ENCODE data around the gene KSR2. TPM values are rescaled to one million over a fixed set of nuclear protein-coding genes. Genes with fewer than 3 reads are reported as not detected.

The KSR2 gene
- total RNA-seq, 1 experiment from 2014 or later: 2.0 TPM

DNA sequence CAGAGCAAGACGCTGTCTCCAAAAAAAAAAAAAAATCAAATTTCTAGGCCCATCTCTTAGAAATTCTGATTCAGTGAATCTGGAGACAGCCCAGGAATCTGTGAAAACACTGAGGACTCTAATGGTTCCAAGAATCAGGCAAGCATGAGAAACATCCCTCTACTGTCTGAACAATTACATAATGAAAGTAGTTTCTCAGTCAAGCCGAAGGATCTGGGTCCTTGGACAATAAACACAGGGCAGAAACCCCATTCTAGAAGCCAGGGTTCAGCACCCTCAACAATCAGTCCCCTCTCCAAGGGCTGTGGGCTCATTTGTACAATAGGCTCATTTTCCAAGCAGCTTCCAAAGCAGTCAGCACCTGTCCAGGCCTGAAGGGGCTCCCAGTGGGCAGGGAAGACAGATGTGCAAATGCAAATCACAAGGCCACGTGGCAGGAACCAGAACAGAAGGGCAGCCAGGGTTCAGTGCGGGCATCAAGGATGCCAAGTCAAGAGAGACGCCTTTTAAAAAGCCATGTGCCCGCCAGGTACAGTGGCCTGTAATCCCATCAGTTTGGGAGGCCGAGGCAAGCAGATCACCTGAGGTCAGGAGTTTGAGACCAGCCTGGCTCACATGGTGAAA lies 96.1 kb downstream of the KSR2 start:
- H3K9me3 ChIP-seq (ENCODE audit: insufficient read depth, low read depth): no peaks in the 10 kb centered on the region
- no TSS peak for BruUV-seq (replicated peaks)
- no peak overlapping the region for H3K4me3 ChIP-seq
- H3K4me1 ChIP-seq (replicated peaks; ENCODE audit: insufficient read depth): no peaks in the 10 kb centered on the region
- TF ChIP-seq, protein P1, sequence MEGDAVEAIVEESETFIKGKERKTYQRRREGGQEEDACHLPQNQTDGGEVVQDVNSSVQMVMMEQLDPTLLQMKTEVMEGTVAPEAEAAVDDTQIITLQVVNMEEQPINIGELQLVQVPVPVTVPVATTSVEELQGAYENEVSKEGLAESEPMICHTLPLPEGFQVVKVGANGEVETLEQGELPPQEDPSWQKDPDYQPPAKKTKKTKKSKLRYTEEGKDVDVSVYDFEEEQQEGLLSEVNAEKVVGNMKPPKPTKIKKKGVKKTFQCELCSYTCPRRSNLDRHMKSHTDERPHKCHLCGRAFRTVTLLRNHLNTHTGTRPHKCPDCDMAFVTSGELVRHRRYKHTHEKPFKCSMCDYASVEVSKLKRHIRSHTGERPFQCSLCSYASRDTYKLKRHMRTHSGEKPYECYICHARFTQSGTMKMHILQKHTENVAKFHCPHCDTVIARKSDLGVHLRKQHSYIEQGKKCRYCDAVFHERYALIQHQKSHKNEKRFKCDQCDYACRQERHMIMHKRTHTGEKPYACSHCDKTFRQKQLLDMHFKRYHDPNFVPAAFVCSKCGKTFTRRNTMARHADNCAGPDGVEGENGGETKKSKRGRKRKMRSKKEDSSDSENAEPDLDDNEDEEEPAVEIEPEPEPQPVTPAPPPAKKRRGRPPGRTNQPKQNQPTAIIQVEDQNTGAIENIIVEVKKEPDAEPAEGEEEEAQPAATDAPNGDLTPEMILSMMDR (conservative IDR thresholded peaks at IDR 0.05): no peak
- TF ChIP-seq EZH2 (IDR thresholded peaks at IDR 0.05; ENCODE audit: low read depth): no peak
- intact Hi-C loops (cut with micrococcal nuclease; ENCODE audit: unreplicated experiment): loop anchor here (10.0 kb wide), 2 partner anchors 262 to 292 kb away; partner anchors contain the start of gene PEBP1
- CTCF ChIA-PET: no interaction called here
- no peaks in the 10 kb centered on the region for H3K79me2 ChIP-seq (ENCODE audit: low read depth)
- no peak overlapping the region for H3K27ac ChIP-seq
- H3K36me3 ChIP-seq (ENCODE audit: low read depth): no peaks in the 10 kb centered on the region
- no peaks in the 10 kb centered on the region for H3F3A ChIP-seq (ENCODE audit: insufficient read depth, low read depth)
- no peaks in the 10 kb centered on the region for H3K27me3 ChIP-seq (ENCODE audit: insufficient read depth, low read depth)
- H3K9me2 ChIP-seq (ENCODE audit: insufficient read depth): no peaks in the 10 kb centered on the region
- no peaks in the 10 kb centered on the region for H4K20me1 ChIP-seq (ENCODE audit: insufficient read depth)
- H2AFZ ChIP-seq: no peak overlapping the region
- POLR2A ChIA-PET (ENCODE audit: unreplicated experiment): no interaction called here
- no peak for DNase-seq
- H3K4me2 ChIP-seq: no peak overlapping the region

DNA sequence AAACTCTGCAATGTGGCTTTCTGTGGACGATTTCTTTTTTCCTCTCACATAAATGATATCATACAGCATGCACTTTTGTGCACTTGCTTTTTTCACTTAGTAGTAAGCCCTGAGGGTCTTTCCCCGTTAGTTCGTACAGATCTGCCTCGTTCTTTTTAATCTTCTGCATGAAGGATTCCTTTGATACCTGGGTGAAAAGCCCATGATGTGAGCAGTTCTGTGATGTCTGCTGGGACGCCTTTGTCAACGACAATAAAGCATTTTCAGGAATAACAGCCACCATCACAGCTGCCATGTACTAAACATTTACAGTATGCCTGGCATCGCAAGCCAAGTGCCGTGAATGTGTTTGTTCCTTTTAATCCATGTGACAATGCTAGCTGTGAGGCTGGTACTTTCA lies 99.2 kb downstream of the KSR2 start:
- no peaks in the 10 kb centered on the region for H4K20me1 ChIP-seq (ENCODE audit: insufficient read depth)
- no peaks in the 10 kb centered on the region for H3K79me2 ChIP-seq (ENCODE audit: low read depth)
- ChIA-PET CTCF (no interaction called here), POLR2A (ENCODE audit: unreplicated experiment) (interaction anchor here (0.7 kb wide), 1 partner anchor 16 kb away, joined by 3 read pairs; no protein-coding TSS in a partner anchor)
- no TSS peak for BruUV-seq (replicated peaks)
- H3K27ac ChIP-seq: no peak overlapping the region
- H3K36me3 ChIP-seq (ENCODE audit: low read depth): no peaks in the 10 kb centered on the region
- no peaks in the 10 kb centered on the region for H3K9me2 ChIP-seq (ENCODE audit: insufficient read depth)
- H3K9me3 ChIP-seq (ENCODE audit: insufficient read depth, low read depth): no peaks in the 10 kb centered on the region
- DNase-seq: no peak
- no peak overlapping the region for H3K4me3 ChIP-seq
- no peaks in the 10 kb centered on the region for H3F3A ChIP-seq (ENCODE audit: insufficient read depth, low read depth)
- H2AFZ ChIP-seq: no peak overlapping the region
- intact Hi-C loops (cut with micrococcal nuclease; ENCODE audit: unreplicated experiment): no loop called here
- no peaks in the 10 kb centered on the region for H3K4me1 ChIP-seq (replicated peaks; ENCODE audit: insufficient read depth)
- no peaks in the 10 kb centered on the region for H3K27me3 ChIP-seq (ENCODE audit: insufficient read depth, low read depth)
- TF ChIP-seq, protein P1 (conservative IDR thresholded peaks at IDR 0.05): no peak
- no peak for TF ChIP-seq EZH2 (IDR thresholded peaks at IDR 0.05; ENCODE audit: low read depth)
- no peak overlapping the region for H3K4me2 ChIP-seq

DNA sequence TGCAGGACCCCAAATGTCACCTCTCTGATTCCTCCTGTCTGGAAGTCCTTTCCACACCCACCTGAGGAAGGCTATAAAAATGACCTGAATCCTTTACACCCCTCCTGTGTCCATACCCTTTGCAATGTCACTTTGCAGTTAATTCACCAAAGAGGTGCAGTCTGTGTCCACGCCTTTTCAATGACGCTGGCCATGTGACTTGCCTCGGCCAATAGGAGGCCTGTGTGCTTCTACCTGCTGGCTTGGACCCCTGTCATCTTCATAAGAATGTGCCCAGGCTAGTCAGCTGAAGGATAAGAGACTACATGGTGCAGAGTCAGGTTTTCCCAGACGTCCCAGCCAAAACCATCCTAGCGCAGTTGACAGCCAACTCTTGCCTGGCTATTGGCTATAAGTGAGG lies 101.4 kb downstream of the KSR2 start:
- DNase-seq: no peak
- H3K27me3 ChIP-seq (ENCODE audit: insufficient read depth, low read depth): no peaks in the 10 kb centered on the region
- no peak overlapping the region for H3K27ac ChIP-seq
- no peak overlapping the region for H3K4me3 ChIP-seq
- H3K4me2 ChIP-seq: no peak overlapping the region
- H2AFZ ChIP-seq: no peak overlapping the region
- CTCF ChIA-PET: interaction anchor here (0.7 kb wide), 1 partner anchor 180 kb away, joined by 4 read pairs; no protein-coding TSS in a partner anchor
- H3K9me2 ChIP-seq (ENCODE audit: insufficient read depth): no peaks in the 10 kb centered on the region
- intact Hi-C loops (cut with micrococcal nuclease; ENCODE audit: unreplicated experiment): no loop called here
- no peaks in the 10 kb centered on the region for H3K9me3 ChIP-seq (ENCODE audit: insufficient read depth, low read depth)
- H3F3A ChIP-seq (ENCODE audit: insufficient read depth, low read depth): no peaks in the 10 kb centered on the region
- no peaks in the 10 kb centered on the region for H3K4me1 ChIP-seq (replicated peaks; ENCODE audit: insufficient read depth)
- no peaks in the 10 kb centered on the region for H3K79me2 ChIP-seq (ENCODE audit: low read depth)
- POLR2A ChIA-PET (ENCODE audit: unreplicated experiment): no interaction called here
- TF ChIP-seq, protein P1 (conservative IDR thresholded peaks at IDR 0.05): no peak
- no peak for TF ChIP-seq EZH2 (IDR thresholded peaks at IDR 0.05; ENCODE audit: low read depth)
- H4K20me1 ChIP-seq (ENCODE audit: insufficient read depth): no peaks in the 10 kb centered on the region
- no TSS peak for BruUV-seq (replicated peaks)
- no peaks in the 10 kb centered on the region for H3K36me3 ChIP-seq (ENCODE audit: low read depth)
